ENCODE measurements around the gene CAMKK1. TPM values are rescaled to one million over a fixed set of nuclear protein-coding genes. Genes with fewer than 3 reads are reported as not detected.

Gene CAMKK1
- total and polyA plus RNA-seq, 9 of the 15 experiments (the other 6 are each of a cell fraction or from before 2014, with no cell fraction given), result 0.34 to 7.5 (median 4.9) TPM

- TF ChIP-seq SIN3A (IDR thresholded peaks at IDR 0.05; ENCODE audit: borderline replicate concordance in 2 of 2, control insufficient read depth in 1 of 2, low read depth in 2 of 2, low read length in 2 of 2) (0 out of 4 replicates have a peak, but pooled peaks of 1 of the 2 experiments have one; percentile 50), PTRF (tag; IDR thresholded peaks at IDR 0.05) (no peak), POLR2A (conservative IDR thresholded peaks at IDR 0.05) (peak; percentile 61; the same call in 1 of the 2 replicates), MXI1 (IDR thresholded peaks at IDR 0.05; ENCODE audit: low read depth, low read length) (no peak), MTA3 (IDR thresholded peaks at IDR 0.05; ENCODE audit: borderline replicate concordance) (0 out of 2 replicates have a peak, but pooled peaks have one; percentile 54), ZNF347 (CRISPR knock-in tag; IDR thresholded peaks at IDR 0.05; ENCODE audit: low read depth) (no peak), VEZF1 (CRISPR knock-in tag; IDR thresholded peaks at IDR 0.05) (peak; percentile 95), DNMT1 (IDR thresholded peaks at IDR 0.05) (no peak), C11orf30 (IDR thresholded peaks at IDR 0.05; ENCODE audit: low read depth) (no peak), HDAC8 (tag; IDR thresholded peaks at IDR 0.05) (0 out of 2 replicates have a peak, but pooled peaks have one; percentile 22), POLR2G (IDR thresholded peaks at IDR 0.05; ENCODE audit: low read depth, low read length) (peak; percentile 83), IFI16 (CRISPR knock-in tag; IDR thresholded peaks at IDR 0.05) (no peak), CSDE1 (IDR thresholded peaks at IDR 0.05) (no peak), ZNF445 (CRISPR knock-in tag; IDR thresholded peaks at IDR 0.05; ENCODE audit: low read depth) (no peak), ZNF512 (tag; IDR thresholded peaks at IDR 0.05) (no peak), DACH1 (IDR thresholded peaks at IDR 0.05; ENCODE audit: partially characterized antibody) (no peak), MEF2A (IDR thresholded peaks at IDR 0.05; ENCODE audit: control insufficient read depth, low read depth, low read length) (no peak), SNRNP70 (optimal IDR thresholded peaks at IDR 0.05; ENCODE audit: low read depth, low read length) (no peak), NCOA1 (IDR thresholded peaks at IDR 0.05; ENCODE audit: low read depth) (no peak), ATF1 (CRISPR knock-in tag; IDR thresholded peaks at IDR 0.05) (no peak), ATF1 (tag; IDR thresholded peaks at IDR 0.05) (peak; percentile 39), STAG1 (CRISPR knock-in tag; IDR thresholded peaks at IDR 0.05; ENCODE audit: borderline replicate concordance) (no peak), ARID1B (IDR thresholded peaks at IDR 0.05) (peak; percentile 49; the same call in 1 of the 2 replicates), ZNF707 (CRISPR knock-in tag; conservative IDR thresholded peaks at IDR 0.05) (no peak), ZNF444 (CRISPR knock-in tag; IDR thresholded peaks at IDR 0.05) (no peak), HLTF (IDR thresholded peaks at IDR 0.05) (no peak), EP300 (IDR thresholded peaks at IDR 0.05; ENCODE audit: low read length) (peak; percentile 71; the same call in 1 of the 2 replicates), GTF2B (IDR thresholded peaks at IDR 0.05; ENCODE audit: extremely low read depth, insufficient read length) (no peak), HNRNPL (IDR thresholded peaks at IDR 0.05; ENCODE audit: low read depth, low read length) (no peak)
These were observed 23.3 kb upstream of the CAMKK1 start, which contains the start of gene P2RX1 (continued) for GRCh38 chr17:3915995-3916696.
